GM12892 (cell line): Measurements from ENCODE around the gene GPR146.

ENCODE experiments used
- POLR2A ChIP-seq: IDR thresholded peaks from 2 replicates; pipeline ENCODE4 v1.6.1; 2011; ENCODE audit warnings: low read depth, low read length, control low read depth
- POLR2AphosphoS5 ChIP-seq: IDR thresholded peaks from 2 replicates; pipeline ENCODE4 v1.6.1; 2011; ENCODE audit warnings: low read depth, low read length, control low read depth

- TF ChIP-seq POLR2A = no peak
- TF ChIP-seq POLR2AphosphoS5 = no peak
These were observed 21.4 kb downstream of the GPR146 start for GRCh38 chr7:1065585-1066241.
